HG03196 (cell line): ENCODE results near the gene DDR2.
A peak's percentile ranks its signal among the peaks of the same experiment; 100 is the strongest.

Experiments
- ATAC-seq: cut with Tn5 transposase; IDR thresholded peaks from one replicate; pipeline ENCODE4 v1.9.1; 2021; ENCODE audit not compliant: unreplicated experiment

The DDR2 gene

DNA sequence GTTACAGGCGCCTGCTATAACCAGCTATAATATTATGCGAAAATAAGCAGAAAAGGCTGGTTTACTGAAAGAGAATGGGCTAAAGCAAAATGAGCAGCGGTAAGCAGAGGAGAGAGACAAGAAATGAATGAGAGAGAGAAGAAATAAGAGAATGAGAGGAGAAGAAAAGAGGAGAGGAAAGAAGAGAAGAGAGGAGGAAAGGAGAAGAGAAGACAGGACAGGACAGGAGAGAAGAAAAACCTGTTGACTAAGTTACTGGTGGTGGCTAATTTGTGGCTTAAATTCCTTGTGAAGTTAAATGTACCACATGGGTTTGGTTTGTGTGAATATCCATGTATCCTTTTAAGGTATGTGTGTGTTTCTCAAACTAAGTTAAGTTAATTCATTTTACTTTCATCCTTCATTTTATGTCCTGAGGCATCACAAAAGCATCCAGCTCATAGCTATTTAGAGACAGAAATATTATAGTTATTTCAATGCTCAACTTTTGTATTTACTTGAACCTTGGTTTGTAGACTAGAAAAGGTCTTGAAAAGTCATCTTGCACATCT, 3.1 kb upstream of the DDR2 start:
- ATAC-seq, result no peak

DNA sequence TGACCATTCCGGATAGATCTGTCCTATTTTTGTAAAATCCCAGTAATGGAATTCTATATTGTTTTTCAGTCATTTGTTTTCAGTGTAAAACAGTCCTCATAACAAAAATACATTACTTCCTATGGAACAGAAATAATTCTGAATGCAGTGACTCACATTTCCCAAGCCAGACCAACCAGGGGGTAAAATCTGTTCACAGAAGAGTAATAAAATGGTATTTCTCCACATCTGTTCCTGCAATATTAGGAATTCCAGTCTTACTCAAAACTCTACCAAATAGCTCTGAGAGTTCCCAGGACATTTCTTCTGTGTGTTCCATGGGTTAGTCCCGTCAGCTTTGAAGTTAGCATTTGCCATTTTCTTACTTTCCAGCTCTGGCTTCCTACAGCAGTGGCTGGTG, 2.6 kb upstream of the DDR2 start:
- ATAC-seq, result no peak

DNA sequence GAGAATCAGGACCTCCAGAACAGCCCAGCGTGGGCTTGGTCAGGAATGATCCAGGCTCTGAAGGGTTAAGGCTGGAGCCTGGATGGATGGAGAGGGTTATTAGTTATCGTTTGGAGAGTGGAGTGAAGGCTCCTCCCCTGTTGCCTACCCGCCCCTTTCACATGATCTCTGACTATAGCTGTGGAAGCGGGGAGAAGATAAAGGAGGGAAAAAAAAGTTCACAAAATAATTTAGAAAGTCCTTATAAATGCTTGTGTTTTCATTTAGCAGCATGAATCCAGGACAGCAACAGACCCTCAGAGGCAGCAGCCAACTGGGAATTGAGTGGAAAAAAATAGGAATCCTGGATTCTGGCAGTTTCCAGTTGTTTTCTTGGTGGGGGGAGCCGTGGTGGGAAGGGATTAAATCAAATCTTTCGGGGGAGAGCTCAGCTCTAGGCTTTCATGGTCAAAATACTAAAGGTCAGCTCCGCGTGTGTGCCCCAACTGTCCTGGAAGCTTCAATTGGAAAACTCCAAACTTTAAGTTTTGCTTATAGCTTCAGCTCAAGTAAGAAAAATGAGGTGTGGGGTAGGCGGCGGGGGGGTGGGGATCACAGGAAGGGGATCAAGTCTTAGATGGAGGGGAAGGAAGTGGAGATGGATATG, 595 bp upstream of the DDR2 start:
- no peak for ATAC-seq

DNA sequence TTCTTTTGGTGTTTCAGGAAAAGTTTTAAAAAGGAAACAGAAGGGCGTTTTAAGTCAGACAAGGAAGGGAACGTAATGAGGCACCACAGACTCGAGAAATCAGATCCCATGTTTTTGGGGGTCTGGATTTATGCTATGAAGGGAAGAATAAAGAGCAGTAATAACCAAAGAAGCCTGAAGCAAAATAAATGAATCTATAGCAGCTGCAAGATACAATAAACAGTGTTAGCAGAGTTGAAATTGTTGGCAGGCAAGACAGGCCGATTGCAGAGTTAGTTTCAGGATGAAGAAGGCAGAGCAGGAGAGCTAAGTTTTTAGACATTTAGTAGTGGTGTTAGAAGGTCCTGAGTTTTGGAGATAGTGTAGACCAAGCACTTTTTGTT, 425 bp downstream of the DDR2 start:
- ATAC-seq, result no peak

DNA sequence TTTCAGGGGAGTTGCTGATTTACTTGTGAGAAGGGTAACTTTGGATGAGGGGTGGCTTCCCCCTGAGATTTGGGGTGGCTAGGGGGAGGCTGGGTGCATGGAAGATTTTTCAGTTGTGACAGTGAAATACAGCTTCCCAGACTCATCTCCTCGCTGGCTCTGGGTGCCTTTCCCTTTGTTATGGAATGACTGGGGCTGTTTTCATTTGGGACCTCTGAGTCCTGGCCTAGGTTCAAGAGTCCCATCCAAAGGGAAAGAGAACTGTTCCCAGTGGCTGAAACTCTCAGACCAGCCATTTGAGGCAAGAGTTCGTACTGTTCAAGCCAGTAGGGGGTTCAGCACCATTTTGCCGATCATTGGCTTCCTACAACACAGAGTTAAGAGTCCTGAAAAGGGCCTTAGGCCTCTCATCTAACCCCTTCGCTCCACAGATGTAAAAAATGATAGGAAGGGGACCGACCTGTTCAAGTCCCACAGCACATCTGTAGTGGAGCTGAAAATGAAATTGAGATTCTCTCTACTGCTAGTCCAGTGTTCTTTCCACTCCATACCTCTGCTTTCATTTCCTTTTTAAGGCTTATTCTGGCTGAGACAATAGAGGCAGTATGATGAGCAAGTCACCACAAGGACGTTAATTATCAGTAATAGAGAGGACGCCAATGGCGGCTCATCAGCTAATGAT, 958 bp downstream of the DDR2 start:
- peak; percentile 49 for ATAC-seq

DNA sequence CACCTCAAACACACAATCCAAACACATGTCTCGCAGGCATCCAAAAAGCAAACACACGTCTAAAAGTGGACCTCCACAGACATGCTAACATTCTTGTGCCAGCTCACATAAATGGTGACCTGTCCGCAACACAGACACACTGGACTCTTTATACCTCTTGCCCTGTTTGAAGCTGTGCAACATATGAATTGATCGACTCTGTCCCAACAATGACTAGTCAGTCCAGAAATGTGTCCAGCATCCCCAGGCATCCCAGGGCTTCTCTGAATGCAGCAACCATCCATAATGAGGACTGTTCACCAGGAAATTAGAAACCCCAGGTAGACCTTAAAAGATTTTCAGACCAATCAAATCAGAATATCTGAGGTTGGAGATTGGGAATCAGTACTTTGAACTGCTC, 3.2 kb downstream of the DDR2 start:
- ATAC-seq, result no peak

DNA sequence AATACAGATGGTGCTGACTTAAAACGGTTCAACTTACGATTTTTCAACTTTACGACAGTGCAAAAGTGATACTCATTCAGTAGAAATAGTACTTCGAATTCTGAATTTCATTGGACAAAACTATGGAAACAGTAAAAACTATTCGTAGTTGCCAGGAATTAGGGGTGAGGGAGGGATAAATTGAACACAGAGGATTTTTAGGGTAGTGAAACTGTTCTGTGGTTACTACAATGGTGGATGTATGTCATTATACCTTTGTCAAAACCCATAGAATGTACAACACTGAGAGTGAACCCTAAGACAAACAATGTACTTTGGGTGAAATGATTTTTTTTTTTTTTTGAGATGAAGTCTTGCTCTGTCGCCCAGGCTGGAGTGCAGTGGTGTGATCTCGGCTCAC, 7.5 kb downstream of the DDR2 start:
- ATAC-seq, result no peak

DNA sequence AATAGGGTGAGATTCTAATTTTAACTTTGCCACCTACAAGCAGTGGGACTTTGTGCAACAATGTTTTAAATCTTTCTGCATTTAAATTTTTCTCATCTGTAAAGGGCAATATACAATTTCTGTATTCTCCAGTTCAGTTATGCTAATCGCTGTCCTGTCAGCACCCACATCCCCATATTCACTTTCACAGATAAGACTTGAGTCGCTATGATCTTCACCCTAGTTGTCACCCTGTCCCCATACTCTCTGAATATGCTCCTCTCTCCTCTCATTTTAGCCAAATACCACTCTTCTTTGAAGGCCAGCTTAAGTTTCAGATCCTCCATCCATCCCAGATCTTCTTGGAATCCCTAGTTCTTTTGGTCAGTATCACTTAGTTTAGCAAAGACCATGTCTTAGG, 8.8 kb downstream of the DDR2 start:
- no peak for ATAC-seq

DNA sequence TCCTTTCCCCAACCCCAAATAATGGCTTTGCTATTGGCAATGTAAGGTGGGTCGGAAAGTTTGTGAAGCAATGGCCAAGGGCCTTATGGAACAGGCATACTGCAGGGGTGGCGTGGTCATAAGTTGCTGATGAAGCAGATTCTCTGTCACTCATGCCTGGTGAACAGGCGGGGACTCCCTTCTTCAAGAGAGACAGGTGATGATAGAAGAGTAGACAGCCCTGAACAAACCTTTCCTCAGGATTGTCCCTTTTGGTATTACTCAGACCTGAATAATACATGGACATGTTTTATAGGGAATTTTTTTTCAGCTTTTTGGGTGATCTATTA, 12.7 kb downstream of the DDR2 start:
- ATAC-seq, result no peak

DNA sequence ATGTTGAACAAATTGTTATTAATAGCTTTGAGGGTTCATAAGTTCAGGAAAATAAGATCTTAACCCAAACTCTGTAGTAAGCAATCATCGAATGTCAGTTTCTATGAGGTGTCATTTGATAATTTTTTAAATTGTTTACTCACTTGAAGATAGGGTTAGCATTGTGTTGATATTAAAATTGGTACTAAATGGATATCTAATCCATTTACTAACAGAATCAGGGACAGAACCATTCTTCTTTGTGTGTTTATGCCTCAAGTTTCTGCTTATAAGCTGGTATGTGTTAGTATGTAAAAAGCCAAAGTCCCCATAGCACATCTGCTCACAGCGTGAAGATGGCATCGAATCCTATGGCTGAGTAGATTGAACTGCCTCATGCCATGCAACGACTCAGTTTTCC, 13.4 kb downstream of the DDR2 start:
- ATAC-seq, result no peak

DNA sequence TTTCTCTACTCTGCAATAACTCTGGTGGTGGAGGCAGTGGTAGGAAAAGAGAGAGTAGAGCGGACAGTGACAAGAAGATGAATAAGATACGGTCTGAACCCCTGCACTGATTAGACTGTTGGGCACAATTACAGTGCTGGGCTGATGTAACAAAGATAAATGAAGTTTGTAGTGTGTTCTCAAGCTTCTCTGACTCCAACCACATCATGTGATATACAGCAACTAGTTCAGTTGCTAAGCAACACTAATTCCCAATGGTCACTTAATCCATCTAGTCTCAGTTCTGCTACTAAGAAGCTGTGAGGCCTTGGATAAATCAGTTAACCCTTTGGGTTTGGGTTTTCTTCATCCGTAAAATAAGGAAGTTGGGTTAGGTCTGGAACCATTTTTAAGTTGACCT, 17.3 kb downstream of the DDR2 start:
- ATAC-seq, result no peak

DNA sequence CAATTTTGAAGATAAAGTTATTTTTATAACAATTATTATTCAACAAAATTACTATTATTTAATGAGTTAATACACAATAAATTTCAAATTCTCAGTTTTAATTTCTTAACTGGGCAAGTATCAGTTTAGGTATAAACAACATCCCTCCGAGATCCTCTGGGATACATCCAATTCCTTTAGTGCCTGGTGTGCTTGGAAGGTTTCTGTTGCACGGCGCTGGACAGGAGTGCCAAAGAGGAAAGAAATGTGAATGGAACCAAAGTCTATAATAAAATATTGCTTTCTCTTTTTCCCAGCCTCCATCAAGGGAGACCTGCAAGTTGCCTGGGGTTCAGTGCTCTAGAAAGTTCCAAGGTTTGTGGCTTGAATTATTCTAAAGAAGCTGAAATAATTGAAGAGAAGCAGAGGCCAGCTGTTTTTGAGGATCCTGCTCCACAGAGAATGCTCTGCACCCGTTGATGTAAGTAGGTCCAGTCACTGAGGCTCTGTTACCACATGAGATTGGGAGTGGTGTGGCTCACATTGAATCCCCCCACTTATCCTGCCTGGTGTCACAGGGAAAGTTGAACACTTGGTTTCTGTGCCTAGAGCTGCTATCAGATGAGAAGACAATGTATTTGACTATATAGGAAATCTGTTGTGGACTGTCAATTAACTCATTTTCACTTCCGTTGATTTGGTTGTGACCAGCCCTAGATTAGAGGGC, 22.8 kb downstream of the DDR2 start:
- no peak for ATAC-seq

DNA sequence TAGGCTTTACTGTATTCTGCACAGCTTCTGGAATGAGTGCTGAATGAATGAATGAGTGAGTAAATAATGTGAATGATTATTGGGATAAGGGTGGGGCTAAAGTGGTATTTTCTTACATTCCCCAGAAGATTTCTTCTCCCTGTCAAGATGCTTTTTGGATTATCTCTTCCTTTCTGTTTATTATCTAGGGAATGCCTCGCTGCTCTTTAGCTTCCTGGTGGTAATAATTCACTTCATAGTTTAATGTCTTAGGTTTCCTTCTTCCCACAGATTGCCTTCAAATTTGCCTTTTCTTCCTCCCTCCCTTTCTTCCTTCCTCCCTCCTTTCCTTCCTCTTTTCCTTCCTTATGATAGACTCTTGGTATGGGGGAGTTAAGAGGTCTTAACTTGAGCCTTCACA, 24.0 kb downstream of the DDR2 start:
- ATAC-seq, result no peak

DNA sequence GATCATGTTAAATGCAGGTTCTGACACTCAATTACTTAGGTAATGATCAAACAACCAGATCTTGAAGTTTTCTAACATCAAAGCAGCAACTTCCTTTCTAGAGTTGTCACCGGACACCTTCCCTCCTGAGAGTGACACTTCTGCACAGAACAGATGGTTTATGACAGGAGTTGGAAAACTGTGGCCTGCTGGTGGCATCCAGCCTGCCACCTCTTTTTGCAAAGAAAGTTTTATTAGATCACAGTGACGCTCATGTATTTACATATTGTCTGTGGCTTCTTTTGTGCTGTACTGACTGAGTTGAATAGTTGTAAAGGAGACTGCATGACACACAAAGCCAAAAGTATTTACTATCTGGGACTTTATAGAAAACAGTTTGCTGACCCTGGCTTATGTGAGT, 28.3 kb downstream of the DDR2 start:
- no peak for ATAC-seq

DNA sequence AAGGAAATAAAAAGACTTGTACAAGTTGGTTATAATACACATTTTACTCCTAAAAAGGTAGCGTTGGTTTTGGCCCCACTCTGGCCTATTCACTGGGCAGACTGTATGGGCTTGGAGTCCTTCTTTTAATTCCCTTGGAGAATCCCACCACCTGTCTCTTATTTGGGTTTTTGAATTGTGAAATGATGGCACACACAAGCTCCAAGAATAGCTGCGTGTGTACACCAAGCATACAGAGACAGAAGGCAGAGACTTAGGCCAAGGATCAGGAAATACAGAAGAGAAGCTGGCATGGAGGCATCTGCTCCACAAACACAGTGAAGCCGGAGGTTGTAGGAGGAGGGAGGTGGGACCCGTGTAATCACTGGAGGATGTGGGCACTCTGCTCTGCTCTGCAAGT, 29.1 kb downstream of the DDR2 start:
- no peak for ATAC-seq

DNA sequence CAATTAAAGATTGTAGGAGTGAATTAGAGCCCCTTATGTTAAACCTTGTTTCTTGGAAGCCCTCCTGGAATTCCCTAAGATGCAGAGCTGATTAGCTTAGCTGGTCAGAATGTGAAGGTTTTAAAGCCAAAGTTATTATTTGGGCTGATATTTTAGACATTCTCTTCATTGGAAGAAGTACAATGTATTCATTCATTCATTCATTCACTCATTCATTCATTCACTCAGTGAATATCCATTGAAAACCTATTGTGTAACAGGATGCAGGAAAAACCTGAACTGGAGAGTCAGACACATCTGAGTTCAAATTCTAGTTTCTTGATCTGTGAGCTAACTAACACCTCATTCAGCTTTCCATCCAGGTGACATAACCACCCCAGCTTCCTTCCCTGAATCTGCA, 29.7 kb downstream of the DDR2 start:
- no peak for ATAC-seq

DNA sequence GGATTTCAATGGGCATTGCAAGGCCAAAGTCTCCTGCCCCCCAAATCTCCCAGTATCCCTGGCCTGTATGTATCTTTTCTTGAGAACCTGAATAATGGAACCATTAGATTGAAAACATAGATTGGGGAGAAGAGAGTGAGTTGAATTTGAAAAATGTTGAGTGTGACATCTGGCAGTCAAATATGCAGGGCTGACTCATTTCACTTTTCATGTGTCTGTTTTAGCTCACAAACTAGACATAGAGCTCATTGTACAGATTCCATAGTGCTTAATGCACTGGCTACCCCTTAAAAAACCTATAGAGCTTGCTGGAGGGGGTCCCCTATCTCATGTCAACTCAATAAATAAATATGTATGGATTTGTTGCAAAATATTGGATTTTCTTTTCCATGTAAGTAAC, 30.8 kb downstream of the DDR2 start:
- ATAC-seq, result no peak

DNA sequence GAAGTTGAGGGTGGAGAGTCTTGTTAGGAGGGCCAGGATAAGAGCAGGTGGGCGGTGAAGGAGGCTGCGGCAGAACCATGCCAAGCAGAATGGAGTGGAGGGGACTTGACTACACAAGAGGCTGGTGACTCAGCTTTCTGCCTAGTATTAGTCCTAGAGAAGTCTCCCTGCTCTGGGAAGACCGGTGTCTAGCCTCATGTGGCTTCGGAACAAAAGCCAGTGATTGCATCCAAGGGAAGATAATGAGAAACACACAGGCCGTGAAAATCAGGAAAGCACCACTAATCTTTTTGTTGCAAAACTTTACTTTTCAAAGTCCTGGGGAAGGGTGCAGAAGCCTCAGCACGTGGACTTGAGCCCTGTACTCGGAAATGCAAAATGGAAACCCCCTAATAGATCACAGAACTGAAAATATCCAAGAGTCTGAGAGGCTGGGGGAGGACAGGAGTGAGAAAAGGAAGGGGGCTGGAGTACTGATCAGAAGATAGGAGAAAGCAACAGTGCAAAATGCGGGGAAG, 31.4 kb downstream of the DDR2 start:
- no peak for ATAC-seq

DNA sequence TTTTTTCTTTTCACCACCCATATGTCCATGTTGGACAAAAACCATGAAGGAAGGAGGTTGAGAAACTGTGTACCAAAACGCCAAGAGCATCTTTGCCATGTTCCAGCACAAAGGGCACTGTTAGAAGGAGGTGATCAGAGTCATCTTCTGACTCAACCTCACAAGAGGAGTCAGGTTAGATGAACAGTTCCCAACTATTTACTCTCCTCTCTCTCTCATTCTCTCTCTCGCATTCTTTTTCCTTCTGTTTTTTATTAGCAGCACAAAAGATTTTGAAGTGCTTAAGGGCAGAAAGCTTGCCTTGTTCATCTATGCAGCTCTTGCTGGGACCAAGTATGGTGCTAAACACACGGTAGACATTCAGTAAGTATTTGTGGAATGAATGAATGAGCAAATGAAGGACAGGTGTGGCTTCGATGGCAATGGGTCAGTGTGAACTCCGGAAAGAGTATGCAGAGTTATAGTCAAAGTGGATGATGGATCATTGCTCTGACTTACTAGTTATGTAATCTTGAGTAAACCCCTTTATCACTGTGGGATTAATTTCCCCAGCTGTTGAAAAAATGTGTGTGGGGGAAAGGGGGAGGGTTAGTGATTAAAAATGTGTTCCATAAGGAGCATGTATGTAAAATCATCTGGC, 33.9 kb downstream of the DDR2 start:
- ATAC-seq, result no peak

DNA sequence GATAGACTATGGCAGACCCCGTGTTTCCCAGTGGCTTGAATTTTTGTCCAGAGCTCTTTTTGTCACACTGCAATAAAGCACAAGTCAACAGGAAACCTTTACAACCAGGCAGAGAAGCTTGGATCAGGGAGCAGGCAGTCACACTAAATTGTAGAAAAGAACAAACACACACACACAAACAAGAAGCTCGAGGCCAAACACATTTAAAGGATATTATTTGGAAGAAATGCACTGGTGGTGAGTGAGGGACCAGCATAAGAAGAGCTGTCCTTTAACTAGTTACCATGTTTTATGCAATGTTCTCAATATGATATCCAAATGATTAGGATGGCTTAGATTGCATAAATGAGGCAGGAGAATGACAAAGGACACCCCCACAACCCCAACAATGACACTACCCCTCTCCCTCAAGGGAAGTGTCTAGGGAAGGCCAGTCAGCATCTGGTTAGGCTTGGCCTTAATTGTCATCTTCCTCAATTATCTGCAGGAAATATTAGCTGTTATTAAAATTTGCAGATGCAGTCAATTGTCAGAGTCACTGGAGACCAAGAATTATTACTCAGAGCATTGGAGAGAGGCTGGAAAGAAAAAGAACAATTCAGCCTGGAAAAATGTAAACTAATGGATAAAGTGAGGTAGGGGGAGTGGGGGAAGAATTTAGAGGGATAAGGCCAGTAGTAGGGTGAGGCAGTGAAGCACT, 35.3 kb downstream of the DDR2 start:
- no peak for ATAC-seq
